CD4-positive, CD25-positive, alpha-beta regulatory T cell (primary cell): ENCODE results near the gene MGAT4C. TPM values are rescaled to one million over a fixed set of nuclear protein-coding genes. Genes with fewer than 3 reads are reported as not detected.

Source experiments
- ATAC-seq, 2 donors: fragments of 150-1000 bp; cut with Tn5 transposase; one replicate each; pipeline ENCODE4 v1.10.0; 2021; ENCODE audit warnings: low read depth in 2 of 2, moderate number of reproducible peaks in 2 of 2, moderate library complexity in 1 of 2
- DNase-seq, 3 donors: peaks; one replicate each; pipeline versions ENCODE4 v3.0.0 to v3.0.0-alpha.2; 2012 to 2022; ENCODE audit warnings: mixed read lengths in 1 of 3
- H3K27ac ChIP-seq: one replicate; pipeline ENCODE4 v1.7.0; 2013; ENCODE audit warnings: mild to moderate bottlenecking, low read length; ENCODE audit not compliant: insufficient read depth, poor library complexity, severe bottlenecking
- H3K27me3 ChIP-seq: one replicate; pipeline ENCODE4 v1.7.0; 2013; ENCODE audit warnings: low read length; ENCODE audit not compliant: control insufficient read depth, insufficient read depth
- H3K36me3 ChIP-seq: one replicate; pipeline ENCODE4 v1.7.0; 2013; ENCODE audit warnings: mild to moderate bottlenecking, low read length, moderate library complexity; ENCODE audit not compliant: control insufficient read depth, insufficient read depth
- H3K4me1 ChIP-seq: 2 replicates; pipeline ENCODE4 v1.7.0; 2013; ENCODE audit warnings: mild to moderate bottlenecking, low read length; ENCODE audit not compliant: insufficient read depth, control insufficient read depth, poor library complexity, severe bottlenecking
- H3K4me3 ChIP-seq: one replicate; pipeline ENCODE4 v1.7.0; 2013; ENCODE audit warnings: low read depth, mild to moderate bottlenecking, low read length, moderate library complexity
- H3K9me3 ChIP-seq, 2 experiments: 1 replicate in 1 of 2; 2 replicates in 1 of 2; pipeline ENCODE4 v1.7.0; 2013; ENCODE audit warnings: low read length in 2 of 2, mild to moderate bottlenecking in 1 of 2, moderate library complexity in 1 of 2; ENCODE audit not compliant: control insufficient read depth in 2 of 2
- H3K27ac Mint-ChIP-seq, 3 donors: one replicate each; pipeline ENCODE4 v1.8.0; 2020 to 2022; ENCODE audit warnings: mild to moderate bottlenecking in 3 of 3, mixed read lengths in 3 of 3, moderate library complexity in 2 of 3
- H3K27me3 Mint-ChIP-seq: one replicate; pipeline ENCODE4 v1.8.0; 2022; ENCODE audit warnings: mild to moderate bottlenecking, mixed read lengths
- H3K36me3 Mint-ChIP-seq: one replicate; pipeline ENCODE4 v1.8.0; 2020; ENCODE audit warnings: mixed read lengths
- H3K4me1 Mint-ChIP-seq, 4 donors: one replicate each; pipeline ENCODE4 v1.8.0; 2020 to 2022; ENCODE audit warnings: mixed read lengths in 4 of 4, mild to moderate bottlenecking in 1 of 4
- H3K4me3 Mint-ChIP-seq, 4 donors: one replicate each; pipeline ENCODE4 v1.8.0; 2020 to 2022; ENCODE audit warnings: mild to moderate bottlenecking in 4 of 4, mixed read lengths in 4 of 4, moderate library complexity in 3 of 4
- H3K9me3 Mint-ChIP-seq, 7 donors: one replicate each; pipeline ENCODE4 v1.8.0; 2020 to 2022; ENCODE audit warnings: mixed read lengths in 7 of 7, mild to moderate bottlenecking in 3 of 7, moderate library complexity in 2 of 7
- polyA plus RNA-seq, 4 donors: library from polyadenylated mRNA; unstranded; fragments of 300-500 nt; fragmentation: Illumina TruSeq; gene quantifications; one replicate each; pipeline ENCODE4 v1.2.3, GENCODE V29; 2021
- total RNA-seq: library from RNA; stranded (reverse); gene quantifications from one replicate; pipeline ENCODE4 v1.2.3, GENCODE V29; 2022

The MGAT4C gene
- total and polyA plus RNA-seq, 5 donors from 2014 or later, result not detected

GRCh38 chr12:86188226-86188625 lies 68.0 kb downstream of the MGAT4C start:
- DNase-seq (no peak), ATAC-seq (no peak)
- H3K4me1 ChIP-seq, result no peaks in the 10 kb centered on the region
- Mint-ChIP-seq H3K4me3 (no peak overlapping the region), H3K4me1 (no peaks in the 10 kb centered on the region), H3K27me3 (no peaks in the 10 kb centered on the region), H3K36me3 (no peaks in the 10 kb centered on the region), H3K9me3 (peaks cover 0 to 5% (median 3%) of the 10 kb centered on the region in 7 donors), H3K27ac (no peak overlapping the region)
- H3K36me3 ChIP-seq, result no peaks in the 10 kb centered on the region
- H3K4me3 ChIP-seq, result no peak overlapping the region
- no peak overlapping the region for H3K27ac ChIP-seq
- peaks cover 0 to 4% of the 10 kb centered on the region in 2 experiments for H3K9me3 ChIP-seq
- H3K27me3 ChIP-seq, result no peaks in the 10 kb centered on the region

GRCh38 chr12:86186449-86186848 lies 69.7 kb downstream of the MGAT4C start:
- H3K4me3 ChIP-seq, result no peak overlapping the region
- H3K4me1 ChIP-seq, result no peaks in the 10 kb centered on the region
- H3K36me3 ChIP-seq, result no peaks in the 10 kb centered on the region
- H3K36me3 Mint-ChIP-seq, result no peaks in the 10 kb centered on the region
- H3K27me3 Mint-ChIP-seq, result no peaks in the 10 kb centered on the region
- DNase-seq (no peak), ATAC-seq (no peak)
- no peaks in the 10 kb centered on the region for H3K27me3 ChIP-seq
- H3K9me3 Mint-ChIP-seq, result peaks cover 2 to 16% (median 4%) of the 10 kb centered on the region in 7 donors
- H3K27ac ChIP-seq, result no peak overlapping the region
- H3K9me3 ChIP-seq, result peaks cover 0 to 4% of the 10 kb centered on the region in 2 experiments
- H3K4me3 Mint-ChIP-seq, result no peak overlapping the region
- H3K27ac Mint-ChIP-seq, result no peak overlapping the region
- no peaks in the 10 kb centered on the region for H3K4me1 Mint-ChIP-seq

GRCh38 chr12:86179855-86180254 lies 76.3 kb downstream of the MGAT4C start:
- no peak for ATAC-seq
- Mint-ChIP-seq H3K9me3 (peaks cover 0 to 25% (median 10%) of the 10 kb centered on the region in 7 donors), H3K27ac (no peak overlapping the region)

GRCh38 chr12:86174188-86174587 lies 82.0 kb downstream of the MGAT4C start:
- Histone ChIP-seq H3K4me3 (no peak overlapping the region), H3K27ac (no peak overlapping the region), H3K9me3 (peaks cover 3 to 5% of the 10 kb centered on the region in 2 experiments), H3K36me3 (no peaks in the 10 kb centered on the region), H3K4me1 (no peaks in the 10 kb centered on the region), H3K27me3 (no peaks in the 10 kb centered on the region)
- no peak for DNase-seq
- H3K36me3 Mint-ChIP-seq, result no peaks in the 10 kb centered on the region
- no peak overlapping the region for H3K27ac Mint-ChIP-seq
- H3K9me3 Mint-ChIP-seq, result peaks cover 0 to 13% (median 5%) of the 10 kb centered on the region in 7 donors
- H3K4me1 Mint-ChIP-seq, result no peaks in the 10 kb centered on the region
- ATAC-seq, result no peak
- H3K4me3 Mint-ChIP-seq, result no peak overlapping the region
- no peaks in the 10 kb centered on the region for H3K27me3 Mint-ChIP-seq

More at GRCh38 chr12:86179855-86180254, 76.3 kb downstream of the MGAT4C start:
- Histone ChIP-seq H3K27me3 (no peaks in the 10 kb centered on the region), H3K4me3 (no peak overlapping the region), H3K9me3 (peaks cover 0 to 5% of the 10 kb centered on the region in 2 experiments), H3K27ac (no peak overlapping the region), H3K36me3 (no peaks in the 10 kb centered on the region), H3K4me1 (no peaks in the 10 kb centered on the region)
- no peak for DNase-seq
- Mint-ChIP-seq H3K4me3 (no peak overlapping the region), H3K36me3 (no peaks in the 10 kb centered on the region), H3K27me3 (no peaks in the 10 kb centered on the region), H3K4me1 (no peaks in the 10 kb centered on the region)

- ATAC-seq (no peak), DNase-seq (no peak)
- no peaks in the 10 kb centered on the region for H3K36me3 ChIP-seq
- Mint-ChIP-seq H3K36me3 (no peaks in the 10 kb centered on the region), H3K4me1 (no peaks in the 10 kb centered on the region), H3K27ac (no peak overlapping the region), H3K4me3 (no peak overlapping the region), H3K27me3 (no peaks in the 10 kb centered on the region), H3K9me3 (peaks cover 0 to 12% (median 5%) of the 10 kb centered on the region in 7 donors)
- H3K27me3 ChIP-seq, result no peaks in the 10 kb centered on the region
- H3K27ac ChIP-seq, result no peak overlapping the region
- no peak overlapping the region for H3K4me3 ChIP-seq
- peaks cover 3 to 5% of the 10 kb centered on the region in 2 experiments for H3K9me3 ChIP-seq
- no peaks in the 10 kb centered on the region for H3K4me1 ChIP-seq
Measured at GRCh38 chr12:86172913-86173443, 83.2 kb downstream of the MGAT4C start.

- Mint-ChIP-seq H3K27me3 (no peaks in the 10 kb centered on the region), H3K9me3 (peaks cover 0 to 12% (median 1%) of the 10 kb centered on the region in 7 donors), H3K4me1 (no peaks in the 10 kb centered on the region), H3K4me3 (no peak overlapping the region), H3K27ac (no peak overlapping the region), H3K36me3 (no peaks in the 10 kb centered on the region)
- Histone ChIP-seq H3K27ac (no peak overlapping the region), H3K27me3 (no peaks in the 10 kb centered on the region), H3K4me1 (no peaks in the 10 kb centered on the region), H3K9me3 (peaks cover under 1 to 3% of the 10 kb centered on the region in 2 experiments), H3K36me3 (no peaks in the 10 kb centered on the region), H3K4me3 (no peak overlapping the region)
- ATAC-seq (no peak), DNase-seq (no peak)
Measured at GRCh38 chr12:86170051-86170450, 86.1 kb downstream of the MGAT4C start.

- Mint-ChIP-seq H3K36me3 (no peaks in the 10 kb centered on the region), H3K4me1 (no peaks in the 10 kb centered on the region), H3K27me3 (peaks cover 4% of the 10 kb centered on the region), H3K27ac (no peak overlapping the region), H3K4me3 (no peak overlapping the region), H3K9me3 (peaks cover 5 to 27% (median 9%) of the 10 kb centered on the region in 7 donors)
- H3K4me1 ChIP-seq, result no peaks in the 10 kb centered on the region
- H3K27me3 ChIP-seq, result no peaks in the 10 kb centered on the region
- no peak for DNase-seq
- no peaks in the 10 kb centered on the region for H3K36me3 ChIP-seq
- no peak overlapping the region for H3K27ac ChIP-seq
- peaks cover 0 to 3% of the 10 kb centered on the region in 2 experiments for H3K9me3 ChIP-seq
- ATAC-seq, result no peak
- no peak overlapping the region for H3K4me3 ChIP-seq
Measured at GRCh38 chr12:86158956-86159355, 97.2 kb downstream of the MGAT4C start.

GRCh38 chr12:86154620-86155019 lies 101.6 kb downstream of the MGAT4C start:
- DNase-seq (no peak), ATAC-seq (no peak)
- H3K27ac ChIP-seq, result no peak overlapping the region
- H3K27ac Mint-ChIP-seq, result no peak overlapping the region
- H3K4me3 ChIP-seq, result no peak overlapping the region
- H3K4me1 ChIP-seq, result no peaks in the 10 kb centered on the region
- H3K9me3 ChIP-seq, result no peaks in the 10 kb centered on the region
- peaks cover 3 to 20% (median 7%) of the 10 kb centered on the region in 7 donors for H3K9me3 Mint-ChIP-seq
- H3K4me3 Mint-ChIP-seq, result no peak overlapping the region
- H3K27me3 Mint-ChIP-seq, result peaks cover 4% of the 10 kb centered on the region
- no peaks in the 10 kb centered on the region for H3K36me3 ChIP-seq
- no peaks in the 10 kb centered on the region for H3K27me3 ChIP-seq
- H3K4me1 Mint-ChIP-seq, result no peaks in the 10 kb centered on the region
- no peaks in the 10 kb centered on the region for H3K36me3 Mint-ChIP-seq
